HCT116 (cell line): ENCODE results near the gene RUNDC3A. TPM values are rescaled to one million over a fixed set of nuclear protein-coding genes. Genes with fewer than 3 reads are reported as not detected.
A peak's percentile ranks its signal among the peaks of the same experiment; 100 is the strongest.

Experiments used
- ATAC-seq: fragments of 200-7000 bp; cut with Tn5 transposase; 2 replicates; pipeline ENCODE4 v1.9.1; 2020; ENCODE audit warnings: mild to moderate bottlenecking, moderate library complexity
- BruUV-seq: library from RNA; stranded (reverse); fragments of 400-500 nt; replicated peaks from 2 replicates; lab custom pipeline; 2021; lab: Mats Ljungman, UMichigan
- CTCF ChIA-PET: fragments of 300-600 bp; sonication (Branson Sonifier 250); formaldehyde crosslinking; loops from one replicate; lab custom pipeline; 2021; ENCODE audit warnings: antibody characterized with exemption; lab: Charles Lee
- POLR2A ChIA-PET: fragments of 300-600, 350-600 bp; sonication (Branson Sonifier 250); formaldehyde crosslinking; loops from one replicate; lab custom pipeline; 2021; ENCODE audit warnings: antibody characterized with exemption; lab: Charles Lee
- RAD21 ChIA-PET, 2 experiments: fragments of 300-600 bp; sonication (Branson Sonifier 250); formaldehyde crosslinking; loops; one replicate each; lab custom pipeline; 2023; ENCODE audit warnings: low total read pairs in 2 of 2; ENCODE audit not compliant: uncharacterized antibody in 2 of 2, unreplicated experiment in 2 of 2, low non-redundant PET in 1 of 2; lab: Charles Lee
- DNase-seq: peaks from one replicate; pipeline ENCODE4 v3.0.0-alpha.2; 2010; ENCODE audit warnings: low read depth, low spot score
- H2AFZ ChIP-seq: fragments of 200-600 bp; shearing (Covaris generic), sonication (generic); 2 replicates; pipeline ENCODE4 v1.6.1; 2017; ENCODE audit warnings: low read depth, mixed run types, mixed read lengths, antibody characterized with exemption, low read length; ENCODE audit not compliant: poor library complexity, severe bottlenecking
- H3K27ac ChIP-seq: 2 replicates; pipeline ENCODE4 v1.5.1; 2012; ENCODE audit warnings: low read depth, low read length
- H3K27me3 ChIP-seq: fragments of 200-600 bp; sonication (generic); 2 replicates; pipeline ENCODE4 v1.6.1; 2016; ENCODE audit warnings: mixed run types, low read length, mixed read lengths; ENCODE audit not compliant: insufficient read depth
- H3K36me3 ChIP-seq, 2 experiments: fragments of 200-500 bp in 1 of 2; fragments of 200-600 bp in 1 of 2; sonication (Bioruptor generic) in 1 of 2; sonication (generic) in 1 of 2; 2 replicates each; pipeline versions ENCODE4 v1.5.1 to v1.6.1; 2014 to 2016; ENCODE audit warnings: low read length in 2 of 2, inconsistent platforms in 1 of 2, mixed read lengths in 1 of 2, mixed run types in 1 of 2; ENCODE audit not compliant: insufficient read depth in 2 of 2, control insufficient read depth in 1 of 2
- H3K4me1 ChIP-seq, 2 experiments: fragments of 200-600 bp in 1 of 2; sonication (generic) in 1 of 2; 2 replicates each; pipeline versions ENCODE4 v1.5.1 to v1.6.1; 2012 to 2017; ENCODE audit warnings: low read length in 2 of 2, inconsistent platforms in 1 of 2, mild to moderate bottlenecking in 1 of 2, mixed read lengths in 1 of 2, mixed run types in 1 of 2, moderate library complexity in 1 of 2; ENCODE audit not compliant: insufficient read depth in 2 of 2, control insufficient read depth in 1 of 2
- H3K4me2 ChIP-seq: fragments of 200-600 bp; sonication (generic); 2 replicates; pipeline ENCODE4 v1.6.1; 2017; ENCODE audit warnings: mixed run types, low read length, mixed read lengths
- H3K4me3 ChIP-seq, 2 experiments: fragments of 200-600 bp in 1 of 2; sonication (generic) in 1 of 2; replicated peaks in 1 of 2; 2 replicates each; pipeline ENCODE4 v1.5.1; 2011 to 2016; ENCODE audit warnings: low read length in 2 of 2, control low read depth in 1 of 2, low read depth in 1 of 2, mild to moderate bottlenecking in 1 of 2, mixed read lengths in 1 of 2, mixed run types in 1 of 2
- H3K79me2 ChIP-seq: fragments of 200-600 bp; sonication (generic); 2 replicates; pipeline ENCODE4 v1.6.1; 2017; ENCODE audit warnings: mild to moderate bottlenecking, mixed run types, low read length, moderate library complexity, mixed read lengths; ENCODE audit not compliant: insufficient read depth
- H3K9ac ChIP-seq: fragments of 200-600 bp; sonication (generic); 2 replicates; pipeline ENCODE4 v1.6.1; 2016; ENCODE audit warnings: low read length, mixed read lengths
- H3K9me2 ChIP-seq: fragments of 200-600 bp; sonication (generic), shearing (Covaris generic); 2 replicates; pipeline ENCODE4 v1.6.1; 2017; ENCODE audit warnings: mixed run types, mild to moderate bottlenecking, moderate library complexity; ENCODE audit not compliant: insufficient read depth
- H3K9me3 ChIP-seq, 2 experiments: fragments of 200-500 bp in 1 of 2; fragments of 200-600 bp in 1 of 2; sonication (Bioruptor generic) in 1 of 2; sonication (generic) in 1 of 2; 2 replicates each; pipeline ENCODE4 v1.6.1; 2014 to 2017; ENCODE audit warnings: low read length in 2 of 2, mixed read lengths in 2 of 2, inconsistent platforms in 1 of 2, low read depth in 1 of 2, mild to moderate bottlenecking in 1 of 2, mixed run types in 1 of 2, moderate library complexity in 1 of 2; ENCODE audit not compliant: control insufficient read depth in 1 of 2, insufficient read depth in 1 of 2
- H4K20me1 ChIP-seq: fragments of 200-600 bp; sonication (generic), shearing (Covaris generic); 2 replicates; pipeline ENCODE4 v1.6.1; 2017; ENCODE audit warnings: mixed run types, mild to moderate bottlenecking, moderate library complexity; ENCODE audit not compliant: insufficient read depth
- ATF3 ChIP-seq: IDR thresholded peaks from 2 replicates; pipeline ENCODE4 v1.6.1; 2012
- CBX3 ChIP-seq: IDR thresholded peaks from 2 replicates; pipeline ENCODE4 v1.6.1; 2012; ENCODE audit warnings: low read depth
- CEBPB ChIP-seq: IDR thresholded peaks from 2 replicates; pipeline ENCODE4 v1.6.1; 2012; ENCODE audit warnings: low read depth
- CTCF ChIP-seq, 3 experiments: fragments of 200-600 bp in 1 of 3; sonication (generic) in 1 of 3; IDR thresholded peaks in 2 of 3; conservative IDR thresholded peaks in 1 of 3; 2 replicates each; pipeline ENCODE4 v1.5.1; 2012 to 2017; ENCODE audit warnings: low read depth in 2 of 3, low read length in 2 of 3, antibody characterized with exemption in 1 of 3, borderline replicate concordance in 1 of 3, control low read depth in 1 of 3, mild to moderate bottlenecking in 1 of 3, mixed read lengths in 1 of 3, mixed run types in 1 of 3, moderate library complexity in 1 of 3; ENCODE audit not compliant: insufficient read depth in 1 of 3
- EGR1 ChIP-seq: IDR thresholded peaks from 2 replicates; pipeline ENCODE4 v1.6.1; 2012; ENCODE audit warnings: low read depth
- ELF1 ChIP-seq: IDR thresholded peaks from 2 replicates; pipeline ENCODE4 v1.6.1; 2012; ENCODE audit warnings: low read depth, borderline replicate concordance
- FOSL1 ChIP-seq: IDR thresholded peaks from 2 replicates; pipeline ENCODE4 v1.6.1; 2012; ENCODE audit warnings: low read depth
- JUND ChIP-seq: IDR thresholded peaks from 2 replicates; pipeline ENCODE4 v1.6.1; 2012
- POLR2A ChIP-seq: IDR thresholded peaks from 2 replicates; pipeline ENCODE4 v1.7.0; 2011; ENCODE audit warnings: borderline replicate concordance; ENCODE audit not compliant: insufficient read depth, insufficient read length; ENCODE audit errors: extremely low read depth
- POLR2AphosphoS5 ChIP-seq: IDR thresholded peaks from 2 replicates; pipeline ENCODE4 v1.6.1; 2011; ENCODE audit warnings: mild to moderate bottlenecking, low read depth, low read length, moderate library complexity
- RAD21 ChIP-seq: IDR thresholded peaks from 2 replicates; pipeline ENCODE4 v1.6.1; 2012; ENCODE audit warnings: low read depth, mild to moderate bottlenecking
- REST ChIP-seq: IDR thresholded peaks from 2 replicates; pipeline ENCODE4 v1.6.1; 2012; ENCODE audit warnings: low read depth
- SIN3A ChIP-seq: IDR thresholded peaks from 2 replicates; pipeline ENCODE4 v1.6.1; 2012; ENCODE audit warnings: low read depth
- SP1 ChIP-seq: IDR thresholded peaks from 2 replicates; pipeline ENCODE4 v1.6.1; 2012; ENCODE audit warnings: low read depth
- SRF ChIP-seq: IDR thresholded peaks from 2 replicates; pipeline ENCODE4 v1.6.1; 2012; ENCODE audit warnings: low read depth
- TCF7L2 ChIP-seq: IDR thresholded peaks from 2 replicates; pipeline ENCODE4 v1.7.0; 2011; ENCODE audit warnings: borderline replicate concordance, inconsistent platforms; ENCODE audit not compliant: insufficient read depth, insufficient read length; ENCODE audit errors: extremely low read depth
- ZBTB33 ChIP-seq: IDR thresholded peaks from 2 replicates; pipeline ENCODE4 v1.6.1; 2011; ENCODE audit warnings: mild to moderate bottlenecking, low read length, moderate library complexity; ENCODE audit not compliant: insufficient replicate concordance; ENCODE audit errors: extremely low read depth
- ZFX ChIP-seq: fragments of 450-650 bp; IDR thresholded peaks from 2 replicates; pipeline ENCODE4 v1.6.1; 2017
- ZNF274 ChIP-seq: fragments of 200-500 bp; sonication (Bioruptor generic); IDR thresholded peaks from 2 replicates; pipeline ENCODE4 v1.6.1; 2014; ENCODE audit warnings: mild to moderate bottlenecking, low read depth, low read length, inconsistent platforms
- intact Hi-C: fragments of 100-400 bp; cut with micrococcal nuclease; formaldehyde crosslinking; loops from 2 replicates; pipeline ENCODE4 v1.10.0; 2022
- total RNA-seq: library from RNA; stranded (reverse); gene quantifications from one replicate; pipeline ENCODE4 v1.2.1, GENCODE V29; 2021; ENCODE audit not compliant: unreplicated experiment
- TF ChIP-seq, protein P1 (sequence below): IDR thresholded peaks from 2 replicates; pipeline ENCODE4 v1.6.1; 2012

RUNDC3A gene
- total RNA-seq, 1 experiment from 2014 or later = 0.61 TPM

GRCh38 chr17:44363613-44364159, 55.3 kb downstream of the RUNDC3A start, which contains the start of gene FAM171A2:
Gene FAM171A2 (minus strand): TSS chr17:44363853. CDS start chr17:44363714, 139 bp downstream.
- peak within 1 kb of the TSS; percentile 14 for H2AFZ ChIP-seq
- DNase-seq (no peak), ATAC-seq (peak; percentile 87)
- CTCF ChIA-PET = interaction anchor here (0.7 to 2.1 kb wide), 14 partner anchors 8 to 426 kb away, joined by 3 to 12 read pairs (median 5); partner anchors contain the start of genes GRN and HROB
- BruUV-seq = no TSS peak
- peak within 1 kb of the TSS; percentile 74 for H3K9ac ChIP-seq
- H3K9me2 ChIP-seq = no peaks in the 10 kb centered on the region
- no peaks in the 10 kb centered on the region for H4K20me1 ChIP-seq
- H3K27ac ChIP-seq = peak within 1 kb of the TSS; percentile 72; the same call in 1 of the 2 replicates
- RAD21 ChIA-PET = no interaction called here
- no peaks in the 10 kb centered on the region for H3K27me3 ChIP-seq
- intact Hi-C loops = loop anchor here (10.0 kb wide), 1 partner anchor 459 kb away; the partner anchor contains the start of gene MPP2
- no peaks in the 10 kb centered on the region for H3K79me2 ChIP-seq
- H3K9me3 ChIP-seq = no peaks in the 10 kb centered on the region
- H3K4me2 ChIP-seq = peak within 1 kb of the TSS; percentile 93
- POLR2A ChIA-PET = interaction anchor here (0.6 to 1.0 kb wide), 2 partner anchors 22 to 164 kb away, joined by 3 read pairs; partner anchors contain the start of gene ATXN7L3
- no peaks in the 10 kb centered on the region for H3K36me3 ChIP-seq
- H3K4me3 ChIP-seq = peak within 1 kb of the TSS; percentile 60 to 75
- H3K4me1 ChIP-seq = peaks cover 7 to 27% of the 10 kb centered on the region in 2 experiments; a peak in 3 of 4 replicates
- TF ChIP-seq, protein P1, sequence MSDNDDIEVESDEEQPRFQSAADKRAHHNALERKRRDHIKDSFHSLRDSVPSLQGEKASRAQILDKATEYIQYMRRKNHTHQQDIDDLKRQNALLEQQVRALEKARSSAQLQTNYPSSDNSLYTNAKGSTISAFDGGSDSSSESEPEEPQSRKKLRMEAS = no peak
- TF ChIP-seq ZBTB33 (no peak), CBX3 (no peak), ZNF274 (no peak), REST (no peak), ELF1 (no peak), CEBPB (no peak), FOSL1 (no peak), ATF3 (no peak), SP1 (no peak), ZFX (peak; percentile 37; the same call in 1 of the 2 replicates), EGR1 (no peak), SRF (no peak), RAD21 (no peak), TCF7L2 (no peak), JUND (no peak), CTCF (IDR thresholded peaks at IDR 0.05 in 2 of 3, conservative IDR thresholded peaks at IDR 0.05 in 1 of 3; ENCODE audit: borderline replicate concordance in 1 of 3, insufficient read depth in 1 of 3, low read depth in 2 of 3, low read length in 2 of 3) (peak; percentile 26 to 56 (median 42); a peak in 5 of 6 replicates), SIN3A (no peak), POLR2A (no peak), POLR2AphosphoS5 (peak; percentile 79)
